Mesenteric fat pad (tissue), 1 donor: Measurements from ENCODE around the gene ZDHHC4. TPM values are rescaled to one million over a fixed set of nuclear protein-coding genes. Genes with fewer than 3 reads are reported as not detected.
"Not testable (repeated sequence)": the region's sequence is repeated elsewhere in the genome, so short reads cannot be mapped to it uniquely, and the experiment has no call there.

Source experiments
- DNase-seq: peaks from one replicate; pipeline ENCODE4 v3.0.0-alpha.2; 2020; ENCODE audit warnings: low spot score
- total RNA-seq: library from RNA; stranded (reverse); fragmentation: NEBNext Ultra II Directional; extraction: Animal tissue kit (Norgen Biotek cat#: 25700); gene quantifications from one replicate; pipeline ENCODE4 v1.2.1, GENCODE V29; 2021
- donor health status: DM: yes; HTN: yes; CAD: no.

ZDHHC4 gene
- total RNA-seq, 1 donor from 2014 or later, result 53.9 TPM

DNA sequence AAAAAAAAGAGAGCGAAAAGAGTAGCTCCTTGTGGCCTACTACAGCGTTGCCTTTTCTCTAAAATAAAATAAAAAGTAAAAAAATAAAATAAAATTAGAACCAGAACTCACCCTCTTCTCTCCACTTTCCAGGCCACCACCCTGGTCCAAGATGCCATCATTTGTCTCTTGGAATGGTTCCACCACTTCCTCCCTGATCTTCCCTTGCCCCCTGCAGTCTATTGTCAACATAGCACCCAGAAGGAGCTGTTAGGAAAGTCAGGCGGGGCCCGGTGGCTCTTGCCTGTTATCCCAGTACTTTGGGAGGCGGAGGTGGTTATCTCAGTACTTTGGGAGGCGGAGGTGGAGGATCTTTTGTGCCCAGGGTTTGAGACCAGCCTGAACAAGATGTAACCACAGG, 18.4 kb upstream of the ZDHHC4 start:
- no peak for DNase-seq

DNA sequence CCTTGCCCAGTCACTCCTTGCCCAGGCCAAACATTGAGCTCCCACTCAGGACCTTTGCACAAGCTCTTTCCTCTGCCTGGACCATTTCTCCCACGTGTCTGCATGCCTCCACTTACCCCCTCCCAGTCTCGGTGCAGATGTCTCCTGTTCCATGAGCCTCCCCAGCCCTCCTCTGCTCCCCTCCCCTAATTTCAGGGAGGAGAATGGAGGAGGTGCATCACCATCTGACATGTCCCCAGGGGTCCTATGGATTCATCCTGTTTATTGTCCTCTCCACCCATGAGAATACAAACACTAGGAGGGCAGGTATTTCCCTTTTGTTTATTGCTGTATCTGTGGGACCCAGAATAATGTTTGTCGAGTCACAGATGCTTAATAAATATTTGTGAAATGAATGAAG, 17.4 kb upstream of the ZDHHC4 start:
- no peak for DNase-seq

- DNase-seq, result no peak
These were observed 15.1 kb upstream of the ZDHHC4 start for GRCh38 chr7:6562106-6562505.

DNA sequence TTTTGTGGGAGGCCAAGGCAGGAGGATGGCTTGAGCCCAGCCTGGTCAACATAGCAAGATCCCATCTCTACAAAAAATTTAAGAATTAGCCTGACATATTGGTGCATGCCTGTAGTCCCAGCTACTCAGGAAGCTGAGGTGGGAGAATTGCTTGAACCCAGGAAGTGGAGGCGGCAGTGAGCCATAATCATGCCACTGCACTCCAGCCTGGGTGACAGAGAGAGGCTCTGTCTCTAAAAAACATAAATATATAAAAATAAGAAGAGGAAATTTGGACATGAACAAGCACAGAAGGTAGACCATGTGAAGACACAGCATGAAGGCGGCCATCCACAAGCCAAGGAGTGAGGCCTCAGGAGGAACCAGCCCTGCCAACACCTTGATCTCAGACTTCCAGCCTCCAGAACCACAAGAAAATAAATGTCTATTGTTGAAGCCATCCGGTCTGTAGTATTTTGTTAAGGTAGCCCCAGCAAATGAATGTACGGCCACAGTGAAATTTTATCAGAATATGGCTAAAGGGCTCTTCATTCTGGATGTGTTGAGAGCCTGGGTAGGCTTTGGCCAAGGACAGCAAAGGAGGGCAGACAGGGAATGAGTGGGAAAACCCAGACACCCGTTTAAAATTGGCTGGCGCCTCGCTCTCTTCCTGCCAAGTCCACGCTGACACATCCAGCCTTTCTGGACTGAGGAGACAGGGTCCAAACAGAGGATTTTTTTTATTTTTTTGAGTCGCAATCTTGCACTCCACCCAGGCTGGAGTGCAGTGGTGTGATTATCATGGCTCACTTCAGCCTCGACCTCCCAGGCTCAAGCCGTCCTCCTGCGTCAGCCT, 13.1 kb upstream of the ZDHHC4 start:
- DNase-seq, result no peak

DNA sequence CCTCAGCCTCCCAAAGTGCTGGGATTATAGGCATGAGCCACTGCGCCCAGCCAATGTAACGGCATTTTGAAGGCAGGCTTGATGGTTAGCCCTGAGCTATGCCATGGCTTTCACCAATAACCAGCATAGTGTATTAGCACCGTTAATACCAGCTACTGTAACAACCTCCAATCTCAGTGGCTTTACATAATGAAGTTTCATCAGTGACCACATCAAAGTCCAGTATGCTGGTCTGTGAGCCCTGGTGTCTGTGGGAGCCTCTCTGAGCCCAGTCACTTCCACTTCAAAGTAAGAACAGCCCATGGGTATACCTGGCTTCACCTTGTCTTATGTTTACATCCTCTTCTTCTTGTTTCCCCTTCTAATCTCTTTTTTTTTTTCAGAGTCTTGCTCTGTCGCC, 11.6 kb upstream of the ZDHHC4 start:
- no peak for DNase-seq

GRCh38 chr7:6567886-6568285, 9.4 kb upstream of the ZDHHC4 start:
- DNase-seq, result no peak

- no peak for DNase-seq
These were observed 6.0 kb upstream of the ZDHHC4 start for GRCh38 chr7:6571160-6571779.

DNA sequence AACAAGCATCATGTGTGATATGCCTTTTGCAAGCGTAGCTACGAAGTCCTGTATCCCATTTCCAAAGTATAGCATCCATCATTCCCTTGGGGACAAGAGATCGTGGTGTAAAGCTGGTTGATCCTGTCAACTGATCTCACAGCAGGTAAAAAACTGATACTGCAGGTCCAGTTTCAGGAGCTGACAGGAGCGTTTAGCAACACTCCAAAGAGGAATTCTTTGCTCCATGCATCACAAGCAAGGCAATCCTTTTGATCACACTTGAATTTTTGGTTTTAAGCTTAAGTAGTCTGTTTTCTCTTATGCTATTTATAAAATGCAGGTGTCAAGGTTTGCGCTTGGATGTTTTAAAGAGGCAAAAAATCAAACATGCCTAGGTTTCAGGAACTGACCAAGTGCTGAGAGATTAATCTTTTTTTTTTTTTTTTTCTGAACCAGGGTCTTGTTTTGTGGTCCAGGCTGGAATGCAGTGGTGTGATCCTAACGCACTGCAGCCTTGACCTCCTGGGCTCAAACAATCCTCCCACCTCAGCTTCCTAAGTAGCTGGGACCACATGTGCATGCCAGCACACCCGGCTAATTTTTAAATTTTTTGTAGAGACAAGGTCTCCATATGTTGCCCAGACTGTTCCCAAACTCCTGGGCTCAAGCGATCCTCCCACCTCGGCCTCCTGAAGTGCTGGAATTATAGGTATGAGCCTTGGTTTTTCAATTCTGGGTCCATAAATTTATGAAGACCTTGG, 1.8 kb upstream of the ZDHHC4 start:
- no peak for DNase-seq

- no peak for DNase-seq
These were observed 1.0 kb upstream of the ZDHHC4 start for GRCh38 chr7:6576024-6576866.

- not testable (repeated sequence) for DNase-seq
These were observed 336 bp upstream of the ZDHHC4 start for GRCh38 chr7:6576867-6577368.

GRCh38 chr7:6578114-6579084, 1.1 kb downstream of the ZDHHC4 start:
- DNase-seq, result no peak

GRCh38 chr7:6579446-6579845, 2.2 kb downstream of the ZDHHC4 start:
- no peak for DNase-seq

- DNase-seq, result not testable (repeated sequence)
These were observed 8.6 kb downstream of the ZDHHC4 start for GRCh38 chr7:6585746-6586432.

DNA sequence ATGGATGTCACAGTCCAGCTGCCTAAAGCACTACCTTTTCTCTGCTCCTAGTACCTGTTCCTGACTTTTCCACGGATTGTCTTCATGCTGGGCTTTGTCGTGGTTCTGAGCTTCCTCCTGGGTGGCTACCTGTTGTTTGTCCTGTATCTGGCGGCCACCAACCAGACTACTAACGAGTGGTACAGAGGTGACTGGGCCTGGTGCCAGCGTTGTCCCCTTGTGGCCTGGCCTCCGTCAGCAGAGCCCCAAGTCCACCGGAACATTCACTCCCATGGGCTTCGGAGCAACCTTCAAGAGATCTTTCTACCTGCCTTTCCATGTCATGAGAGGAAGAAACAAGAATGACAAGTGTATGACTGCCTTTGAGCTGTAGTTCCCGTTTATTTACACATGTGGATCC, 11.3 kb downstream of the ZDHHC4 start:
- DNase-seq, result no peak

DNA sequence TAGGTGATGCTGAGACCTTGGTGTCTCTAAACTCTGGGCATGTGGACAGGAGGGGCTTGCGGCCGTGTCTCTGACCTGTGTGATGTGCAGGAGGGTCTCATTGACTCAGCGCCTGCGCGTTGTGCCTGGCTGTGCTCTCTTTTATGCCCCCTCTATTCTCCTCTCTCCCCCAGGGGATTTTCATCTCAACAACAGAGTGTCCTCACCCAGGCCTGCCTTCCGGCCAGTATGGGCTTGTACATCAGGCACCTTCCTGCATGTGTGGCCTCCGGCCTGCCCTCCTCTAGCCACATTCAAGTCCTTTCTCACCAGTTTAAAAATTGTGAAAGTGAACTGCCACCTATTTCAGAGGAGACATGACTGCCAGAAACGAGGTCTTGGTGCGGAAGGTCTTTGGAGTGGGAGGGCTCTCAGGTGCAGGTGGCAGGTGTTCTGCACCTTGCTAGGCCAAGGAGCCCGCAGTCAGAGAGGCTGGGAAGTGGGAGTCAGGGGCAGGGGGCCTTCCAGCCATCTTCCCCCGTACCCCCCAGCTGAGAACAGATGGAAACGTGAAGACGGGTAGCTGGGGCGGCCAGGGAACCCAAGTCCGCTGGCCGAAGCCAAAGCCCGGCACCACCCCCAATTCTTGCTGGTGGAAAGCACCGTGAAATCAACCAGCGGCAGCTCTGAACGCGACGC, 12.0 kb downstream of the ZDHHC4 start:
- no peak for DNase-seq

GRCh38 chr7:6589829-6590644, 12.8 kb downstream of the ZDHHC4 start, which contains the start of gene INTS15:
TSS of gene INTS15 (plus strand) at chr7:6590021. CDS start at chr7:6590284, 263 bp downstream.
- DNase-seq, result peak; percentile 93

DNA sequence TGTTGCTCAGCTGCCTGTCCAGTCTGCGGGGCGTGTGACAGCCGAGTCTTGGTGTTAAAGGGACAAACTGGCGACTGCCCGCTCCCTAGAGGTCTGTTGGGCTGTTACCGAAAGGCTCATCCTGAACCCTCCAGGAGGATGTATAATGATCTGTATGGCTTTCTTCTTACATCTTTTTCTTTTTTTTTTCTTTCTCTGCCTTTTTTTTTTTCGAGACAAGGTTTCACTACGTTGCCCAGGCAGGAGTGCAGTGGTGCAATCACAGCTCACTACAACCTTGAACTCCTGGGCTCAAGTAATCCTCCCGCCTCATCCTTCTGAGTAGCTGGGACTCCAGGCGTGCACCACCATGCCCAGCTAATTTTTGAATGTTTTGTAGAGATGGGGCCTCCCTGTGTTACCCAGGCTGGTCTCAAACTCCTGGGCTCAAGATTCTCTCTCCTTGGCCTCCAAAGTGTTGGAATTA, 13.4 kb downstream of the ZDHHC4 start:
- no peak for DNase-seq
